Spinal cord (tissue), 10 donors: ENCODE data around the gene RHOBTB3. TPM values are rescaled to one million over a fixed set of nuclear protein-coding genes. Genes with fewer than 3 reads are reported as not detected.

Experiments used
- DNase-seq, 6 donors: peaks; one replicate each; pipeline versions ENCODE4 v3.0.0 to v3.0.0-alpha.2; 2013 to 2015; ENCODE audit warnings: low spot score in 6 of 6, low read depth in 4 of 6
- H3K27ac ChIP-seq: one replicate; pipeline ENCODE4 v1.5.1; 2013; ENCODE audit warnings: low read depth, low read length, control low read depth
- H3K27me3 ChIP-seq: one replicate; pipeline ENCODE4 v1.6.1; 2013; ENCODE audit warnings: low read length; ENCODE audit not compliant: control insufficient read depth, insufficient read depth
- H3K36me3 ChIP-seq: one replicate; pipeline ENCODE4 v1.6.1; 2013; ENCODE audit warnings: low read length; ENCODE audit not compliant: control insufficient read depth, insufficient read depth
- H3K4me1 ChIP-seq: one replicate; pipeline ENCODE4 v1.6.1; 2013; ENCODE audit warnings: low read length; ENCODE audit not compliant: control insufficient read depth, insufficient read depth
- H3K4me3 ChIP-seq: one replicate; pipeline ENCODE4 v1.5.1; 2013; ENCODE audit warnings: low read depth, low read length, control low read depth
- H3K9me3 ChIP-seq: one replicate; pipeline ENCODE4 v1.6.1; 2013; ENCODE audit warnings: low read length; ENCODE audit not compliant: control insufficient read depth, insufficient read depth
- WGBS: methylation state at CpG from one replicate; pipeline ENCODE4 v1.1.5; 2013; ENCODE audit warnings: missing lambda C conversion rate; ENCODE audit not compliant: insufficient coverage; 5-methylcytosine and 5-hydroxymethylcytosine counted together
- long read RNA-seq, 4 donors: transcript quantifications; one replicate each; lab custom pipeline, GENCODE V29; 2026
- polyA plus RNA-seq, 2 donors: library from polyadenylated mRNA; unstranded; fragments of 120-200 nt; gene quantifications; one replicate each; pipeline ENCODE4 v1.2.1, GENCODE V29; 2013; ENCODE audit not compliant: insufficient read length in 2 of 2
- total RNA-seq, 2 donors: library from RNA; depleted of rRNA in 1 of 2; stranded (reverse); fragments of 120-200 nt in 1 of 2; fragments of >200 nt in 1 of 2; gene quantifications; one replicate each; pipeline versions ENCODE4 v1.2.3 to v1.2.4, GENCODE V29; 2013 to 2014
- donor health status: healthy.

RHOBTB3 gene
- total RNA-seq (100 to 1,000 TPM in 1 of 2 donors, 10 to 100 TPM in 1; 91.0 to 182 TPM), polyA plus RNA-seq (10 to 100 TPM; 44.2 to 68.6 TPM)
- long read RNA-seq, donor 1, full-length matches to known transcripts, result 9 of 9 reads
- long read RNA-seq, donor 1, partial matches to known transcripts, result 0 of 9 reads
- long read RNA-seq, donor 1, other reads (novel, unspliced or antisense), result 0 of 9 reads
- long read RNA-seq, donor 2, full-length matches to known transcripts, result 3 of 9 reads
- long read RNA-seq, donor 2, partial matches to known transcripts, result 6 of 9 reads
- long read RNA-seq, donor 2, other reads (novel, unspliced or antisense), result 0 of 9 reads
- long read RNA-seq, donor 3, partial matches to known transcripts, result 9 of 41 reads
- long read RNA-seq, donor 3, other reads (novel, unspliced or antisense), result 31 of 41 reads
- long read RNA-seq, donor 4, full-length matches to known transcripts, result 6 of 200 reads
- long read RNA-seq, donor 4, partial matches to known transcripts, result 10 of 200 reads
- long read RNA-seq, donor 4, other reads (novel, unspliced or antisense), result 184 of 200 reads

- H3K27me3 ChIP-seq, result no peaks in the 10 kb centered on the region
- no peaks in the 10 kb centered on the region for H3K4me1 ChIP-seq
- under 1% methylated on average over 76 of the region's 78 CpGs for WGBS
- peak within 1 kb of the TSS; percentile 86 for H3K4me3 ChIP-seq
- peak within 1 kb of the TSS; percentile 90 for H3K27ac ChIP-seq
- no peaks in the 10 kb centered on the region for H3K36me3 ChIP-seq
- no peaks in the 10 kb centered on the region for H3K9me3 ChIP-seq
- peak; percentile 49 to 93 (median 70) for DNase-seq
Observed at GRCh38 chr5:95730730-95731570, at the start of gene RHOBTB3. Gene RHOBTB3, plus strand, starts transcription at chr5:95731336. Its CDS starts 347 bp downstream, at chr5:95731683.

GRCh38 chr5:95682891-95683290 lies 48.2 kb upstream of the RHOBTB3 start, which contains the start of gene SPATA9:
Gene SPATA9, minus strand, starts transcription at chr5:95682991. Its CDS starts 137 bp downstream, at chr5:95682854.
- Histone ChIP-seq H3K27ac (no peak within 1 kb of the TSS), H3K9me3 (no peaks in the 10 kb centered on the region), H3K4me1 (no peaks in the 10 kb centered on the region), H3K4me3 (no peak within 1 kb of the TSS), H3K27me3 (no peaks in the 10 kb centered on the region), H3K36me3 (no peaks in the 10 kb centered on the region)
- WGBS, result no CpG with 5 or more reads among the region's 1 CpG
- DNase-seq, result no peak

GRCh38 chr5:95684361-95684760 lies 46.8 kb upstream of the RHOBTB3 start:
- H3K36me3 ChIP-seq, result no peaks in the 10 kb centered on the region
- no CpG with 5 or more reads among the region's 2 CpGs for WGBS
- H3K27ac ChIP-seq, result no peak overlapping the region
- DNase-seq, result no peak
- no peaks in the 10 kb centered on the region for H3K4me1 ChIP-seq
- H3K9me3 ChIP-seq, result no peaks in the 10 kb centered on the region
- no peaks in the 10 kb centered on the region for H3K27me3 ChIP-seq
- H3K4me3 ChIP-seq, result no peak overlapping the region

GRCh38 chr5:95686651-95687050 lies 44.5 kb upstream of the RHOBTB3 start:
- no peaks in the 10 kb centered on the region for H3K9me3 ChIP-seq
- no peak for DNase-seq
- H3K27me3 ChIP-seq, result no peaks in the 10 kb centered on the region
- H3K36me3 ChIP-seq, result no peaks in the 10 kb centered on the region
- 92% methylated on average over 2 of the region's 2 CpGs for WGBS
- H3K27ac ChIP-seq, result no peak overlapping the region
- no peaks in the 10 kb centered on the region for H3K4me1 ChIP-seq
- H3K4me3 ChIP-seq, result no peak overlapping the region

- DNase-seq, result no peak
- Histone ChIP-seq H3K4me1 (no peaks in the 10 kb centered on the region), H3K27ac (no peak overlapping the region), H3K36me3 (no peaks in the 10 kb centered on the region), H3K9me3 (no peaks in the 10 kb centered on the region), H3K27me3 (no peaks in the 10 kb centered on the region), H3K4me3 (no peak overlapping the region)
- no CpG with 5 or more reads among the region's 1 CpG for WGBS
Observed at GRCh38 chr5:95689680-95690079, 41.5 kb upstream of the RHOBTB3 start.

- H3K27me3 ChIP-seq, result no peaks in the 10 kb centered on the region
- no peaks in the 10 kb centered on the region for H3K4me1 ChIP-seq
- no peaks in the 10 kb centered on the region for H3K9me3 ChIP-seq
- no peaks in the 10 kb centered on the region for H3K36me3 ChIP-seq
- H3K27ac ChIP-seq, result no peak overlapping the region
- no peak overlapping the region for H3K4me3 ChIP-seq
- no peak for DNase-seq
Observed at GRCh38 chr5:95690333-95690732, 40.8 kb upstream of the RHOBTB3 start.

GRCh38 chr5:95697781-95698681 lies 33.1 kb upstream of the RHOBTB3 start:
- Histone ChIP-seq H3K4me3 (no peak overlapping the region), H3K4me1 (no peaks in the 10 kb centered on the region), H3K27ac (no peak overlapping the region), H3K36me3 (no peaks in the 10 kb centered on the region), H3K27me3 (no peaks in the 10 kb centered on the region), H3K9me3 (no peaks in the 10 kb centered on the region)
- 70% methylated on average over 3 of the region's 7 CpGs for WGBS
- DNase-seq, result peak in 1 of 6 donors; percentile 33

GRCh38 chr5:95699337-95699736 lies 31.8 kb upstream of the RHOBTB3 start:
- Histone ChIP-seq H3K4me1 (no peaks in the 10 kb centered on the region), H3K9me3 (no peaks in the 10 kb centered on the region), H3K36me3 (no peaks in the 10 kb centered on the region), H3K27me3 (no peaks in the 10 kb centered on the region), H3K27ac (no peak overlapping the region), H3K4me3 (no peak overlapping the region)
- DNase-seq, result no peak
- 86% methylated on average over 1 of the region's 1 CpG for WGBS

- H3K36me3 ChIP-seq, result no peaks in the 10 kb centered on the region
- H3K27ac ChIP-seq, result no peak overlapping the region
- H3K4me1 ChIP-seq, result no peaks in the 10 kb centered on the region
- no peak overlapping the region for H3K4me3 ChIP-seq
- no peaks in the 10 kb centered on the region for H3K9me3 ChIP-seq
- H3K27me3 ChIP-seq, result no peaks in the 10 kb centered on the region
- DNase-seq, result no peak
Observed at GRCh38 chr5:95701074-95701473, 30.1 kb upstream of the RHOBTB3 start.
